ENCODE results near the gene RAET1E.

Gene RAET1E

GRCh38 chr6:149881066-149881766 is 16.7 kb downstream of the RAET1E start:
- Histone ChIP-seq H3K9me3 (ENCODE audit: insufficient read depth, low read length) (no peaks in the 10 kb centered on the region), H3K4me3 (ENCODE audit: insufficient read depth, low read length, poor library complexity, severe bottlenecking) (no peak overlapping the region), H2AFZ (ENCODE audit: low read depth, low read length, severe bottlenecking) (no peak overlapping the region), H3K27ac (ENCODE audit: low read depth, low read length) (no peak overlapping the region), H4K20me1 (ENCODE audit: low read depth, low read length) (no peaks in the 10 kb centered on the region), H3K79me2 (ENCODE audit: insufficient read depth, low read length) (no peaks in the 10 kb centered on the region), H3K9ac (ENCODE audit: low read length) (no peak overlapping the region), H3F3A (ENCODE audit: insufficient read depth) (no peaks in the 10 kb centered on the region), H3K4me2 (ENCODE audit: low read depth, low read length, poor library complexity, severe bottlenecking) (no peak overlapping the region), H3K36me3 (ENCODE audit: low read length) (no peaks in the 10 kb centered on the region), H3K27me3 (ENCODE audit: low read length) (no peaks in the 10 kb centered on the region), H3K9me2 (replicated peaks; ENCODE audit: insufficient read depth, low read length) (no peaks in the 10 kb centered on the region)
- TF ChIP-seq EZH2phosphoT487 (conservative IDR thresholded peaks at IDR 0.05; ENCODE audit: low read length) (no peak), CTCF (IDR thresholded peaks at IDR 0.05; ENCODE audit: insufficient read depth, low read length, poor library complexity, severe bottlenecking) (no peak)

GRCh38 chr6:149877659-149878058 is 20.3 kb downstream of the RAET1E start:
- H3K36me3 ChIP-seq (ENCODE audit: low read length): no peaks in the 10 kb centered on the region
- no peak for TF ChIP-seq CTCF (IDR thresholded peaks at IDR 0.05; ENCODE audit: insufficient read depth, low read length, poor library complexity, severe bottlenecking)
- no peak for TF ChIP-seq EZH2phosphoT487 (conservative IDR thresholded peaks at IDR 0.05; ENCODE audit: low read length)
- H3F3A ChIP-seq (ENCODE audit: insufficient read depth): no peaks in the 10 kb centered on the region

GRCh38 chr6:149876241-149876933 is 21.5 kb downstream of the RAET1E start:
- Histone ChIP-seq H3K27ac (ENCODE audit: low read depth, low read length) (no peak overlapping the region), H3K79me2 (ENCODE audit: insufficient read depth, low read length) (no peaks in the 10 kb centered on the region), H4K20me1 (ENCODE audit: low read depth, low read length) (no peaks in the 10 kb centered on the region), H3K4me2 (ENCODE audit: low read depth, low read length, poor library complexity, severe bottlenecking) (no peak overlapping the region), H3K9ac (ENCODE audit: low read length) (no peak overlapping the region), H3K4me3 (ENCODE audit: insufficient read depth, low read length, poor library complexity, severe bottlenecking) (no peak overlapping the region), H3K27me3 (ENCODE audit: low read length) (no peaks in the 10 kb centered on the region), H3F3A (ENCODE audit: insufficient read depth) (no peaks in the 10 kb centered on the region), H3K9me3 (ENCODE audit: insufficient read depth, low read length) (no peaks in the 10 kb centered on the region; the same call in 1 of the 2 replicates), H2AFZ (ENCODE audit: low read depth, low read length, severe bottlenecking) (no peak overlapping the region), H3K36me3 (ENCODE audit: low read length) (no peaks in the 10 kb centered on the region), H3K9me2 (replicated peaks; ENCODE audit: insufficient read depth, low read length) (no peaks in the 10 kb centered on the region)
- TF ChIP-seq CTCF (IDR thresholded peaks at IDR 0.05; ENCODE audit: insufficient read depth, low read length, poor library complexity, severe bottlenecking) (no peak), EZH2phosphoT487 (conservative IDR thresholded peaks at IDR 0.05; ENCODE audit: low read length) (no peak)

More at GRCh38 chr6:149877659-149878058, 20.3 kb downstream of the RAET1E start:
- Histone ChIP-seq H3K79me2 (ENCODE audit: insufficient read depth, low read length) (no peaks in the 10 kb centered on the region), H2AFZ (ENCODE audit: low read depth, low read length, severe bottlenecking) (no peak overlapping the region), H3K27me3 (ENCODE audit: low read length) (no peaks in the 10 kb centered on the region), H3K9me3 (ENCODE audit: insufficient read depth, low read length) (no peaks in the 10 kb centered on the region), H3K27ac (ENCODE audit: low read depth, low read length) (no peak overlapping the region), H3K9ac (ENCODE audit: low read length) (no peak overlapping the region), H3K4me2 (ENCODE audit: low read depth, low read length, poor library complexity, severe bottlenecking) (no peak overlapping the region), H3K4me3 (ENCODE audit: insufficient read depth, low read length, poor library complexity, severe bottlenecking) (no peak overlapping the region), H3K9me2 (replicated peaks; ENCODE audit: insufficient read depth, low read length) (no peaks in the 10 kb centered on the region), H4K20me1 (ENCODE audit: low read depth, low read length) (no peaks in the 10 kb centered on the region)

All from SU-DHL-6 (cell line).